H1 (cell line): ENCODE data around the gene LRRC26.

Experiments
- BACH1 ChIP-seq: IDR thresholded peaks from 2 replicates; pipeline ENCODE4 v1.6.1; 2012; ENCODE audit warnings: low read length, improper control_type of control experiment
- CTCF ChIP-seq, 3 experiments: IDR thresholded peaks; 1 replicate in 2 of 3; 2 replicates in 1 of 3; pipeline versions ENCODE4 v1.5.1 to v1.6.1; 2011; ENCODE audit warnings: low read length in 3 of 3, mild to moderate bottlenecking in 3 of 3, inconsistent platforms in 2 of 3, low read depth in 1 of 3, moderate library complexity in 1 of 3; ENCODE audit not compliant: insufficient read depth in 1 of 3; ENCODE audit errors: control extremely low read depth in 1 of 3
- KDM1A ChIP-seq: fragments of 200-600, 300-600 bp; sonication (generic); IDR thresholded peaks from 2 replicates; pipeline ENCODE4 v1.7.1; 2016; ENCODE audit warnings: mild to moderate bottlenecking, low read length, borderline replicate concordance
- SUZ12 ChIP-seq: fragments of 200-600 bp; sonication (generic); IDR thresholded peaks from 2 replicates; pipeline ENCODE4 v1.6.1; 2012; ENCODE audit warnings: mild to moderate bottlenecking, inconsistent platforms, low read length, moderate library complexity, mixed read lengths
- TEAD4 ChIP-seq: IDR thresholded peaks from 2 replicates; pipeline ENCODE4 v1.6.1; 2012; ENCODE audit warnings: low read depth, low read length, inconsistent platforms, mixed read lengths

GRCh38 chr9:137179761-137180160, 9.9 kb upstream of the LRRC26 start:
- TF ChIP-seq KDM1A (no peak), CTCF (IDR thresholded peaks at IDR 0.05; ENCODE audit: control extremely low read depth in 1 of 3, insufficient read depth in 1 of 3, low read depth in 1 of 3, low read length in 3 of 3) (no peak), TEAD4 (no peak), SUZ12 (no peak), BACH1 (no peak)
